ENCODE data around the gene SEMA4C.
A peak's percentile ranks its signal among the peaks of the same experiment; 100 is the strongest.

Gene SEMA4C

GRCh38 chr2:96898641-96899412 is 28.9 kb upstream of the SEMA4C start:
- Histone ChIP-seq H3K4me3 (ENCODE audit: low read depth, low read length) (no peak overlapping the region), H3K9me3 (ENCODE audit: severe bottlenecking) (no peaks in the 10 kb centered on the region), H3K27me3 (ENCODE audit: insufficient read depth, low read depth, severe bottlenecking) (no peaks in the 10 kb centered on the region), H3K27ac (no peak overlapping the region), H3K36me3 (no peaks in the 10 kb centered on the region)
- no peak for DNase-seq
- TF ChIP-seq CTCF (IDR thresholded peaks at IDR 0.05; ENCODE audit: low read depth, low read length): no peak

- no peaks in the 10 kb centered on the region for H3K36me3 ChIP-seq
- DNase-seq: no peak
- H3K9me3 ChIP-seq (ENCODE audit: severe bottlenecking): no peaks in the 10 kb centered on the region
- H3K4me3 ChIP-seq (ENCODE audit: low read depth, low read length): no peak overlapping the region
- TF ChIP-seq CTCF (IDR thresholded peaks at IDR 0.05; ENCODE audit: low read depth, low read length): no peak
- no peak overlapping the region for H3K27ac ChIP-seq
- no peaks in the 10 kb centered on the region for H3K27me3 ChIP-seq (ENCODE audit: insufficient read depth, low read depth, severe bottlenecking)
Measured at GRCh38 chr2:96898135-96898505, 28.2 kb upstream of the SEMA4C start.

- no peaks in the 10 kb centered on the region for H3K9me3 ChIP-seq (ENCODE audit: severe bottlenecking)
- H3K36me3 ChIP-seq: no peaks in the 10 kb centered on the region
- no peaks in the 10 kb centered on the region for H3K27me3 ChIP-seq (ENCODE audit: insufficient read depth, low read depth, severe bottlenecking)
- no peak overlapping the region for H3K27ac ChIP-seq
- no peak for DNase-seq
- TF ChIP-seq CTCF (IDR thresholded peaks at IDR 0.05; ENCODE audit: low read depth, low read length): no peak
- H3K4me3 ChIP-seq (ENCODE audit: low read depth, low read length): no peak overlapping the region
Measured at GRCh38 chr2:96897491-96898134, 27.7 kb upstream of the SEMA4C start.

GRCh38 chr2:96895746-96896651 is 26.1 kb upstream of the SEMA4C start:
- peak overlapping the region; percentile 16; the same call in 1 of the 2 replicates for H3K27ac ChIP-seq
- H3K36me3 ChIP-seq: no peaks in the 10 kb centered on the region
- no peaks in the 10 kb centered on the region for H3K27me3 ChIP-seq (ENCODE audit: insufficient read depth, low read depth, severe bottlenecking)
- no peak for TF ChIP-seq CTCF (IDR thresholded peaks at IDR 0.05; ENCODE audit: low read depth, low read length)
- H3K4me3 ChIP-seq (ENCODE audit: low read depth, low read length): no peak overlapping the region
- H3K9me3 ChIP-seq (ENCODE audit: severe bottlenecking): no peaks in the 10 kb centered on the region
- peak; percentile 37 for DNase-seq

GRCh38 chr2:96895032-96895745 is 25.3 kb upstream of the SEMA4C start:
- TF ChIP-seq CTCF (IDR thresholded peaks at IDR 0.05; ENCODE audit: low read depth, low read length): no peak
- peak overlapping the region; percentile 16; the same call in 1 of the 2 replicates for H3K27ac ChIP-seq
- no peaks in the 10 kb centered on the region for H3K36me3 ChIP-seq
- H3K9me3 ChIP-seq (ENCODE audit: severe bottlenecking): no peaks in the 10 kb centered on the region
- no peak overlapping the region for H3K4me3 ChIP-seq (ENCODE audit: low read depth, low read length)
- no peak for DNase-seq
- no peaks in the 10 kb centered on the region for H3K27me3 ChIP-seq (ENCODE audit: insufficient read depth, low read depth, severe bottlenecking)

Measured in WERI-Rb-1 (cell line).